Measurements from ENCODE around the gene SRCAP.

GRCh38 chr16:30756781-30757100, 57.8 kb downstream of the SRCAP start:
- no peak for TF ChIP-seq CTCF (tag by site-specific recombination; IDR thresholded peaks at IDR 0.05)
- no peak for TF ChIP-seq REST (tag by site-specific recombination; IDR thresholded peaks at IDR 0.05)
- no peak for TF ChIP-seq ZNF423 (tag by site-specific recombination; IDR thresholded peaks at IDR 0.05)
- no peak for TF ChIP-seq ZNF138 (tag by site-specific recombination; IDR thresholded peaks at IDR 0.05; ENCODE audit: borderline replicate concordance)
- TF ChIP-seq ZNF274 (IDR thresholded peaks at IDR 0.05; ENCODE audit: low read length) = no peak
- TF ChIP-seq ZNF274 (tag by site-specific recombination; IDR thresholded peaks at IDR 0.05; ENCODE audit: borderline replicate concordance) = no peak
- no peak for TF ChIP-seq SP2 (tag by site-specific recombination; IDR thresholded peaks at IDR 0.05)

Measured in HEK293 (cell line).